Measurements from ENCODE around the gene ZNF383. TPM values are rescaled to one million over a fixed set of nuclear protein-coding genes. Genes with fewer than 3 reads are reported as not detected.

ZNF383 gene
- total and polyA plus RNA-seq, 9 of the 15 experiments (the other 6 are each of a cell fraction or from before 2014, with no cell fraction given): 2.0 to 8.2 (median 5.3) TPM

GRCh38 chr19:37217775-37218591 is at the start of gene ZNF383 (continued):
- no peak for TF ChIP-seq CUX1 (CRISPR knock-in tag; IDR thresholded peaks at IDR 0.05)
- TF ChIP-seq FOXA3 (CRISPR knock-in tag; conservative IDR thresholded peaks at IDR 0.05 in 1 of 2, IDR thresholded peaks at IDR 0.05 in 1 of 2): peak; percentile 52 to 63; a peak in 2 of 4 replicates
- peak; percentile 86 for TF ChIP-seq POLR2A (conservative IDR thresholded peaks at IDR 0.05)
- TF ChIP-seq FOXP1 (CRISPR knock-in tag; IDR thresholded peaks at IDR 0.05): no peak
- TF ChIP-seq HDGF (IDR thresholded peaks at IDR 0.05): peak; percentile 95; the same call in 1 of the 2 replicates
- TF ChIP-seq ATF3 (IDR thresholded peaks at IDR 0.05): no peak
- no peak for TF ChIP-seq ATF3 (CRISPR knock-in tag; conservative IDR thresholded peaks at IDR 0.05)
- TF ChIP-seq KLF1 (tag; IDR thresholded peaks at IDR 0.05): 0 out of 2 replicates have a peak, but pooled peaks have one; percentile 37
- peak; percentile 94 for TF ChIP-seq NFRKB (IDR thresholded peaks at IDR 0.05; ENCODE audit: low read depth)
- TF ChIP-seq, protein P1, sequence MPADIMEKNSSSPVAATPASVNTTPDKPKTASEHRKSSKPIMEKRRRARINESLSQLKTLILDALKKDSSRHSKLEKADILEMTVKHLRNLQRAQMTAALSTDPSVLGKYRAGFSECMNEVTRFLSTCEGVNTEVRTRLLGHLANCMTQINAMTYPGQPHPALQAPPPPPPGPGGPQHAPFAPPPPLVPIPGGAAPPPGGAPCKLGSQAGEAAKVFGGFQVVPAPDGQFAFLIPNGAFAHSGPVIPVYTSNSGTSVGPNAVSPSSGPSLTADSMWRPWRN (IDR thresholded peaks at IDR 0.05; ENCODE audit: low read depth): no peak
- no peak for TF ChIP-seq PHTF2 (CRISPR knock-in tag; IDR thresholded peaks at IDR 0.05)
- no peak for TF ChIP-seq SMAD2 (IDR thresholded peaks at IDR 0.05; ENCODE audit: low read depth, low read length)
- TF ChIP-seq ZNF263 (CRISPR knock-in tag; IDR thresholded peaks at IDR 0.05; ENCODE audit: borderline replicate concordance): no peak
- TF ChIP-seq SLC30A9 (CRISPR knock-in tag; IDR thresholded peaks at IDR 0.05): no peak
- TF ChIP-seq, protein P2, sequence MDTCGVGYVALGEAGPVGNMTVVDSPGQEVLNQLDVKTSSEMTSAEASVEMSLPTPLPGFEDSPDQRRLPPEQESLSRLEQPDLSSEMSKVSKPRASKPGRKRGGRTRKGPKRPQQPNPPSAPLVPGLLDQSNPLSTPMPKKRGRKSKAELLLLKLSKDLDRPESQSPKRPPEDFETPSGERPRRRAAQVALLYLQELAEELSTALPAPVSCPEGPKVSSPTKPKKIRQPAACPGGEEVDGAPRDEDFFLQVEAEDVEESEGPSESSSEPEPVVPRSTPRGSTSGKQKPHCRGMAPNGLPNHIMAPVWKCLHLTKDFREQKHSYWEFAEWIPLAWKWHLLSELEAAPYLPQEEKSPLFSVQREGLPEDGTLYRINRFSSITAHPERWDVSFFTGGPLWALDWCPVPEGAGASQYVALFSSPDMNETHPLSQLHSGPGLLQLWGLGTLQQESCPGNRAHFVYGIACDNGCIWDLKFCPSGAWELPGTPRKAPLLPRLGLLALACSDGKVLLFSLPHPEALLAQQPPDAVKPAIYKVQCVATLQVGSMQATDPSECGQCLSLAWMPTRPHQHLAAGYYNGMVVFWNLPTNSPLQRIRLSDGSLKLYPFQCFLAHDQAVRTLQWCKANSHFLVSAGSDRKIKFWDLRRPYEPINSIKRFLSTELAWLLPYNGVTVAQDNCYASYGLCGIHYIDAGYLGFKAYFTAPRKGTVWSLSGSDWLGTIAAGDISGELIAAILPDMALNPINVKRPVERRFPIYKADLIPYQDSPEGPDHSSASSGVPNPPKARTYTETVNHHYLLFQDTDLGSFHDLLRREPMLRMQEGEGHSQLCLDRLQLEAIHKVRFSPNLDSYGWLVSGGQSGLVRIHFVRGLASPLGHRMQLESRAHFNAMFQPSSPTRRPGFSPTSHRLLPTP (IDR thresholded peaks at IDR 0.05; ENCODE audit: borderline replicate concordance, extremely low read depth, insufficient read length): no peak
- TF ChIP-seq KLF6 (CRISPR knock-in tag; IDR thresholded peaks at IDR 0.05; ENCODE audit: borderline replicate concordance): no peak
- no peak for TF ChIP-seq HSF4 (CRISPR knock-in tag; IDR thresholded peaks at IDR 0.05; ENCODE audit: borderline replicate concordance)
- TF ChIP-seq STAG1 (CRISPR knock-in tag; IDR thresholded peaks at IDR 0.05; ENCODE audit: borderline replicate concordance): no peak
